ENCODE measurements around the gene PALM.

GRCh38 chr19:793806-794205 is 85.1 kb downstream of the PALM start:
- TF ChIP-seq EP300 (IDR thresholded peaks at IDR 0.05; ENCODE audit: borderline replicate concordance): no peak
- TF ChIP-seq EGR1 (IDR thresholded peaks at IDR 0.05): no peak
- no peak for TF ChIP-seq TAF1 (IDR thresholded peaks at IDR 0.05; ENCODE audit: low read depth)
- TF ChIP-seq, protein P1, sequence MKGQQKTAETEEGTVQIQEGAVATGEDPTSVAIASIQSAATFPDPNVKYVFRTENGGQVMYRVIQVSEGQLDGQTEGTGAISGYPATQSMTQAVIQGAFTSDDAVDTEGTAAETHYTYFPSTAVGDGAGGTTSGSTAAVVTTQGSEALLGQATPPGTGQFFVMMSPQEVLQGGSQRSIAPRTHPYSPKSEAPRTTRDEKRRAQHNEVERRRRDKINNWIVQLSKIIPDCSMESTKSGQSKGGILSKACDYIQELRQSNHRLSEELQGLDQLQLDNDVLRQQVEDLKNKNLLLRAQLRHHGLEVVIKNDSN (IDR thresholded peaks at IDR 0.05): no peak
- no peak for TF ChIP-seq CEBPB (IDR thresholded peaks at IDR 0.05)
- no peak for TF ChIP-seq TEAD4 (IDR thresholded peaks at IDR 0.05)
- no peak for TF ChIP-seq CREB1 (IDR thresholded peaks at IDR 0.05; ENCODE audit: low read depth)
- no peak for TF ChIP-seq YY1 (IDR thresholded peaks at IDR 0.05; ENCODE audit: low read depth)
- no peak for TF ChIP-seq RAD21 (IDR thresholded peaks at IDR 0.05; ENCODE audit: low read depth)
- TF ChIP-seq REST (IDR thresholded peaks at IDR 0.05; ENCODE audit: low read depth): no peak
- no peak for TF ChIP-seq FOXM1 (IDR thresholded peaks at IDR 0.05; ENCODE audit: borderline replicate concordance, low read depth)
- TF ChIP-seq, protein P2, sequence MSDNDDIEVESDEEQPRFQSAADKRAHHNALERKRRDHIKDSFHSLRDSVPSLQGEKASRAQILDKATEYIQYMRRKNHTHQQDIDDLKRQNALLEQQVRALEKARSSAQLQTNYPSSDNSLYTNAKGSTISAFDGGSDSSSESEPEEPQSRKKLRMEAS (IDR thresholded peaks at IDR 0.05): no peak
- TF ChIP-seq NFIC (IDR thresholded peaks at IDR 0.05): no peak
- no peak for TF ChIP-seq TCF12 (IDR thresholded peaks at IDR 0.05; ENCODE audit: low read depth)
